Bronchus fibroblast of lung (primary cell): Measurements from ENCODE around the gene EPN2. TPM values are rescaled to one million over a fixed set of nuclear protein-coding genes. Genes with fewer than 3 reads are reported as not detected.

Experiments
- total RNA-seq: library from RNA; depleted of rRNA; stranded (reverse); fragments of >200 nt; gene quantifications from 2 replicates; pipeline ENCODE4 v1.2.3, GENCODE V29; 2015

The EPN2 gene
- 16.0 and 16.5 TPM in 2 replicates for total RNA-seq

GRCh38 chr17:19237139-19237388 lies at the start of gene EPN2:
Gene EPN2 (plus strand): TSS chr17:19237366. CDS start chr17:19283120, 45,754 bp downstream.

DNA sequence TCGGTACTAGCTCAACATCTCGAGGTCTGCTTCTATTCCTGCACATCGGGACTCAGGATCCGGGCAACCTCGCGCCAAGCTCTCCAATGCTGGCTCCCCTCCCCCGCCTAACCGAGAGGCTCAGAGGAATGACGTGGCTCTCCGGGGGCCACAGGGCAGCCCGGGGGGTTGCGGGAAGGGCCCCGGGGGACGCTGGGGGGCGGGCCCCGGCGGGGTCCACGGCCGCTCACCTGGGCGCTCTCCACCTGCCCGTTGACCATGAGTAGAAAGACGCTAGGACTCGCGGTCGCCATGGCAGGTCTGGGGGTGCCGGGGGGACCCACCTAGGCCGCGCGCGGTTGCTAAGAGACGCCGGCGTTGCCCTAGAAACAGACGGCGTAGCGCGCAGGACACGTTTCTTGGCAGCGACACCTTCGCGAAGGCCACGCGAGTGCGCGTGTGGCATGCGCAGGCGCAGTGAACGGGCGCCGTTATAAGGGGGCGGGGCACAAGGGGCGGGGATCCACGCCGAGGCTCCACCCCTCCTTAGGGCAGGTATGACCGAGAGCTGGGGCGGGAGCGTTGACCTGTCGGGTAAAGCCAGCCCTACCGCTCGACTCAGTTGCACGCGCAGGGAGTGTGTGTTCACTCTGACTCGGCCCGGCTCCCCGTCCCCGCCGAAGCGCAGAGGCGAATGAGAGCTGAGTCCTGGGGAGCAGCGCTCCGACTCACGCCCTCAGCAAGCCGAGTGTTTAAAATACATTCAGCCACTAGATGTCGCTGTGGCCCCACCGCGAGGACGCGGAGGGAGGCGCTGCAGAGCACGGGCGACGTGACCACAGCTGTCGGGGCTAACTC lies 125.3 kb downstream of the EPN2 start, which contains the start of gene B9D1:
B9D1 (minus strand) TSS at position 447 of the 837 bp plus-strand sequence; CDS start at position 293, 154 bp downstream.

GRCh38 chr17:19378416-19379360 lies 141.5 kb downstream of the EPN2 start, which contains the start of gene MAPK7:
Gene MAPK7 (plus strand): TSS chr17:19378498. CDS start chr17:19378901, 403 bp downstream.

Other genes with a start within 250 kb of the EPN2 start
- gene FAM83G, start 232.6 kb upstream of the EPN2 start, total RNA-seq: 11.4 and 11.6 TPM in 2 replicates
- gene GRAP, start 190.4 kb upstream of the EPN2 start, total RNA-seq: under 0.01 TPM in 1 of 2 replicates, not detected in the other
- 1.5 TPM in 1 of 2 replicates, not detected in the other for gene GRAPL, start 109.8 kb upstream of the EPN2 start, total RNA-seq
- 29.9 and 32.0 TPM in 2 replicates for gene B9D1, start 125.4 kb downstream of the EPN2 start, total RNA-seq
- gene MAPK7, start 141.1 kb downstream of the EPN2 start, total RNA-seq: 20.3 and 21.0 TPM in 2 replicates
- 35.8 and 39.8 TPM in 2 replicates for gene MFAP4, start 149.8 kb downstream of the EPN2 start, total RNA-seq
- gene RNF112, start 173.9 kb downstream of the EPN2 start, total RNA-seq: 2.7 and 2.9 TPM in 2 replicates